ENCODE data around the gene THSD8. TPM values are rescaled to one million over a fixed set of nuclear protein-coding genes. Genes with fewer than 3 reads are reported as not detected.

THSD8 gene
- total RNA-seq, 2 experiments from 2014 or later, result 31.1 to 36.2 TPM

DNA sequence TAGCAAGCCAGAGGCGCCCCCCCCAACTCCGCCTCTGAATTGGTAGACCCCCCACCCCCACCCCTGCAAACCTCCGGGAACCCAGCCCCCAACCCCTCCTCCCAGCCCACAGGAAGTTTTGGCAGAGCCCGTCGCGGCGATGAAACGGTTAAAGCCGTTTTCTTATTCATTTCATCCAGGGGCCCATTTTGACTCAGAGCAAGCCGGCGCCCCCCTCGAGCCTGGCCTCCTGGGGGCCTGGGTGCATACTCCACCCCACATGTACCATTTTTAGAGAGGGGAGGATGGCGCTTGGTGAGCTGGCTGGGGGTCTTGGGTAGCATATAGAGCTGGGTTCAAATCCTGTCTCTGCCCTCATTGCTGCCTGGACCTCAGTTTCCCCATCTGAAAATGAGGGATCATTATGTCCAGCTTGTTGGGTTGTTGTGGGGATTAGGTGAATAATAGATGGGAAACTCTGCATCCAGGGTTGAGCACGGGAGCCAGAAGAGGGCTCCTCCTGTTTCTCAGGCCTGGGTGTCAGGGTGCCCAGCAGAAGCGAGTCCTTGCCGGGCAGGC, 18.5 kb upstream of the THSD8 start:
- intact Hi-C loops (cut with micrococcal nuclease), result no loop called here
- ChIA-PET POLR2A (interaction anchor here (0.6 to 3.9 kb wide), 10 partner anchors 7 to 1045 kb away, joined by 3 to 97 read pairs (median 6); partner anchors contain the start of genes CALR, GET3, JUNB and PRDX2), CTCF (interaction anchor here (0.7 to 9.2 kb wide), 4 partner anchors 13 to 63 kb away, joined by 3 to 326 read pairs (median 3); partner anchors contain the start of genes JUNB, PRDX2 and THSD8)
- Mint-ChIP-seq H3K27ac (no peak overlapping the region), H3K36me3 (ENCODE audit: low read depth) (no peaks in the 10 kb centered on the region), H3K4me1 (ENCODE audit: low read depth) (peaks cover 35% of the 10 kb centered on the region), H3K4me3 (peak overlapping the region; percentile 75), H3K9me3 (no peaks in the 10 kb centered on the region), H3K27me3 (no peaks in the 10 kb centered on the region)
- DNase-seq, result peak; percentile 94
- TF ChIP-seq, protein P1, sequence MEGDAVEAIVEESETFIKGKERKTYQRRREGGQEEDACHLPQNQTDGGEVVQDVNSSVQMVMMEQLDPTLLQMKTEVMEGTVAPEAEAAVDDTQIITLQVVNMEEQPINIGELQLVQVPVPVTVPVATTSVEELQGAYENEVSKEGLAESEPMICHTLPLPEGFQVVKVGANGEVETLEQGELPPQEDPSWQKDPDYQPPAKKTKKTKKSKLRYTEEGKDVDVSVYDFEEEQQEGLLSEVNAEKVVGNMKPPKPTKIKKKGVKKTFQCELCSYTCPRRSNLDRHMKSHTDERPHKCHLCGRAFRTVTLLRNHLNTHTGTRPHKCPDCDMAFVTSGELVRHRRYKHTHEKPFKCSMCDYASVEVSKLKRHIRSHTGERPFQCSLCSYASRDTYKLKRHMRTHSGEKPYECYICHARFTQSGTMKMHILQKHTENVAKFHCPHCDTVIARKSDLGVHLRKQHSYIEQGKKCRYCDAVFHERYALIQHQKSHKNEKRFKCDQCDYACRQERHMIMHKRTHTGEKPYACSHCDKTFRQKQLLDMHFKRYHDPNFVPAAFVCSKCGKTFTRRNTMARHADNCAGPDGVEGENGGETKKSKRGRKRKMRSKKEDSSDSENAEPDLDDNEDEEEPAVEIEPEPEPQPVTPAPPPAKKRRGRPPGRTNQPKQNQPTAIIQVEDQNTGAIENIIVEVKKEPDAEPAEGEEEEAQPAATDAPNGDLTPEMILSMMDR (IDR thresholded peaks at IDR 0.05), result peak; percentile 28
- peak; percentile 36 for ATAC-seq

DNA sequence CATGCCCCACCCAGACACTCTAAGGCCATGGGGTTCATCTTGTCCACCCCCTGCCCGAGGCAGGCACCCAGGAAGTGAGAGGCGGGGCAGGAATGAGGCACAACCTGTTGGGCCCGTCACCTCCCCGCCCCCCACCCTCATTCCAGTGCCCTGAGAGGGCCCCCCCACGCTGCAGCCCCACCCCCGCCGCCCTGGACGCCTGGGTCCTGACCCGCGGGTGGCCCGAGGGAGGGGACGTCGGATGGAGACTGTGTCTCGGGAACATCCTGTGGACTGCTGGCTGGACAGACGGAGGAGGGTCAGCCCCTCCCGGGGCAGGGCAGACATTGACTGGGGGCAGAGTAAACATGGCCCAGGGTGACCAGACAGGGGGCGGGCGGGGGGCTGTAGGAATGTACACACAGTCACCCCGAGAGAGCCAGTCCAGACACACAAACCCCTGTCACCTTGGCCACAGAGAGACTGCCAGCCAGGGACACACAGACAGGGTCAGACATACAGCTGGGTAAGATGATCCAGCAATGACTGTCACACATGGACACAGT, 17.9 kb upstream of the THSD8 start:
- Mint-ChIP-seq H3K27ac (no peak overlapping the region), H3K36me3 (ENCODE audit: low read depth) (no peaks in the 10 kb centered on the region), H3K4me1 (ENCODE audit: low read depth) (peaks cover 34% of the 10 kb centered on the region), H3K4me3 (peak overlapping the region; percentile 75), H3K27me3 (no peaks in the 10 kb centered on the region), H3K9me3 (no peaks in the 10 kb centered on the region)
- CTCF ChIA-PET, result interaction anchor here (9.2 kb wide), 1 partner anchor 12 kb away, joined by 326 read pairs; the partner anchor contains the start of genes JUNB, PRDX2 and THSD8
- intact Hi-C loops (cut with micrococcal nuclease), result no loop called here
- POLR2A ChIA-PET, result interaction anchor here (1.5 to 3.9 kb wide), 4 partner anchors 9 to 47 kb away, joined by 4 to 97 read pairs (median 14); partner anchors contain the start of genes GET3 and JUNB
- TF ChIP-seq, protein P1 (IDR thresholded peaks at IDR 0.05), result no peak
- DNase-seq (peak; percentile 49), ATAC-seq (no peak)

DNA sequence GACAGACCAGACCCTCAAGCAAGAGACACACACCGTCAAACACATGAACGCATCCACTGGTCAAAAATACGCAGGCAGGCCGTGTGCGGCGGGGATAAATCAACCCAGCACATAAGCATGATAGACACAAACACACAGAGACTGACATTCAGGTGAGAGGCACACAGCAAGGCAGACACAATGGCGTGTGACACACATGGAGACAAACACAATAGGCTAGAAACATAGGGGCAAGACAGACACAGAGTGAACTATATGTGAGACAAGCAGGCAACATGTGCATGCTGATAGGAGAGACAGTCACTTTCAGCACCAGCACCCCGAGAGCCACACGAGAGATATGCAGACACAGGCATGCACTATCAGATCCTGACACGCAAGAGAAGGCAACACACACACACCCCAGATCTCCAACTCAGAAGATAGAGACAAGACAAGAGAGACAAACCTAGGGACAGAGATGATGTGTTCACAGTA, 17.4 kb upstream of the THSD8 start:
- Mint-ChIP-seq H3K27me3 (no peaks in the 10 kb centered on the region), H3K9me3 (no peaks in the 10 kb centered on the region), H3K4me1 (ENCODE audit: low read depth) (peaks cover 34% of the 10 kb centered on the region), H3K27ac (no peak overlapping the region), H3K36me3 (ENCODE audit: low read depth) (no peaks in the 10 kb centered on the region), H3K4me3 (no peak overlapping the region)
- POLR2A ChIA-PET, result interaction anchor here (2.4 kb wide), 1 partner anchor 15 kb away, joined by 10 read pairs; no protein-coding TSS in a partner anchor
- ATAC-seq, result peak; percentile 1
- intact Hi-C loops (cut with micrococcal nuclease), result no loop called here
- TF ChIP-seq, protein P1 (IDR thresholded peaks at IDR 0.05), result no peak
- CTCF ChIA-PET, result interaction anchor here (9.2 kb wide), 1 partner anchor 12 kb away, joined by 326 read pairs; the partner anchor contains the start of genes JUNB, PRDX2 and THSD8
- no peak for DNase-seq

DNA sequence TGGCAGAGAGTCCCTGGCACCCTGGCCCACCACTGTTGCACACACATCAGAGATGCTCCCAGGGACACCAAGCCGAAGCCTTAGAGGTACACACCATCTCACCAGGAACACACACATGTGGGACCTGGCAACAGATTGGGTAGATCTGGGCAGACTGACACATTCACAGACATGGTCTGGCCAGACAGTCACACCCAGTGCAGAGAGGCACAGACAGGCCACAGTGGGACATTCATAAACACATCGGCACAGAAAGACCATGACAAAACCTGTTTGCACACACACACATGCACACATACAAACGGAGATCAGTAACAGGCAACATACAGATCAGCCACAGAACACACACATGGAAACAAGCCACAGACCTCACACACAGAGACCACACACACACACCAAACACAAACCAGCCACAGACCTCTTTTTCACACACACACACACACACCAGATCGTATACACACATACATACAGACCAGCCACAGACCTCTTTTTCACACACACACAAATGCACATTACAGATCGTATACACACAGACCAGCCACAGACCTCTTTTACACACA, 16.9 kb upstream of the THSD8 start:
- H3K27ac Mint-ChIP-seq, result no peak overlapping the region
- no peaks in the 10 kb centered on the region for H3K27me3 Mint-ChIP-seq

More for the DNA sequence above, 16.9 kb upstream of the THSD8 start:
- DNase-seq, result peak; percentile 63
- TF ChIP-seq, protein P1 (IDR thresholded peaks at IDR 0.05), result no peak
- H3K4me3 Mint-ChIP-seq, result no peak overlapping the region
- intact Hi-C loops (cut with micrococcal nuclease), result no loop called here
- H3K4me1 Mint-ChIP-seq (ENCODE audit: low read depth), result peaks cover 29% of the 10 kb centered on the region
- ChIA-PET POLR2A (interaction anchor here (1.4 kb wide), 1 partner anchor 11 kb away, joined by 7 read pairs; no protein-coding TSS in a partner anchor), CTCF (interaction anchor here (1.2 to 3.8 kb wide), 2 partner anchors 11 to 24 kb away, joined by 4 to 20 read pairs; no protein-coding TSS in a partner anchor)
- H3K9me3 Mint-ChIP-seq, result no peaks in the 10 kb centered on the region
- ATAC-seq, result no peak
- no peaks in the 10 kb centered on the region for H3K36me3 Mint-ChIP-seq (ENCODE audit: low read depth)

Data from activated CD8-positive, alpha-beta T cell treated with anti-CD3 and anti-CD28 coated beads for 36 hours (primary cell).